ENCODE results near the gene U2AF2.

U2AF2 gene

GRCh38 chr19:55674841-55675660 is 20.2 kb downstream of the U2AF2 start, which contains the start of gene EPN1:
TSS of gene EPN1 (plus strand) at chr19:55675226. CDS start at chr19:55678628, 3,402 bp downstream.
- peak; percentile 92 for DNase-seq (ENCODE audit: low read depth in 2 of 2)

- no peak for DNase-seq (ENCODE audit: low read depth in 2 of 2)
These were observed 21.0 kb downstream of the U2AF2 start for GRCh38 chr19:55675661-55676354.

DNA sequence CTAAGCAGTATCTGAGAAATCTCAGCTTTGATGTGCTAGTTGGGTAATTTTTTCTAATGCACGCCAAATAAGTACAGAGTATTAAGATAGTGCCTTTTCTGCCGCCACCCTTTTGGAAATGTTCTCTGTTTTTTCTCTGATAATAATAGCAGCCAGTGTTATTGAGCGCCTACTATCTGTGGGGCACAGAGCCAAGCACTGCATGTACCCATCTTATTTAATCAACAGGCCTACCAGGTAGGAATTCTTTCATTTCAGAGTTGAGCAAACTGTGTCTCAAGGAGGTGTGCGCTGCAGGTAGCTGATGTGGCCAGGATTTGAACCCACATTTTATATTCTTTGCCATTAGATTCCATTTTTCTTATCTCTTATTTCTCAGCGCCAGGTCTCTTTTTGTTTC is 21.5 kb downstream of the U2AF2 start:
- no peak for DNase-seq (ENCODE audit: low read depth in 2 of 2)

DNA sequence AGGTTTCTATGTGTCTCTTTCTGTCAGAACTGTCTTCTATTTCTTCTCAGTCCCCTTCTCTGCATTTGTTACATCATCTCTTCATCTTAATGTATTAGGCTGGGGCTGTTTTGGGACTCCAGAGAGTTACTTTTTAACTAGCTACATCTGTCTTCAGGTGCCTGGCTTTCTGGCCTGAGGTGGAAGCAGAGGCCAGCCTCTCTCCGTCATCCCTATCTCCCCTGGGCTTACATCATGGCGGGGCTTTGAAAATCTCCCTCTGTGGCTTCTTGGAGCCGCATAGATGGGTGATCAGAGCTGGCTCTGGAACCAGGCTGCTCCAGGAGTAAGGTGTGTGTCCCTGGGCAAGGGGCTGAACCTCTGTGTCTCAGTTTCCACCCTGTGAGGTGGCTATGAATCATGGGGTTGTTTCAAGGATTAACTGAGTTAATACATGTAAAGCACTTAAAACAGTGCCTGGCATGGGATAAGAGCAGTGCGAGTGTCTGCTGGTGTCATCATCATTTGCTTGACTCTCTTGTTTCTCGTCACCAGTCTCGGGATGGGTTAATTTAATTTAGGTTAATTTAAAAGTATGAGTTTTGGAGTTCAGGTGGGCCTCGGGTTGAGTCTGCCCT is 22.2 kb downstream of the U2AF2 start:
- DNase-seq (ENCODE audit: low read depth in 2 of 2), result no peak

GRCh38 chr19:55677572-55678028 is 22.8 kb downstream of the U2AF2 start:
- DNase-seq (ENCODE audit: low read depth in 2 of 2), result no peak

DNA sequence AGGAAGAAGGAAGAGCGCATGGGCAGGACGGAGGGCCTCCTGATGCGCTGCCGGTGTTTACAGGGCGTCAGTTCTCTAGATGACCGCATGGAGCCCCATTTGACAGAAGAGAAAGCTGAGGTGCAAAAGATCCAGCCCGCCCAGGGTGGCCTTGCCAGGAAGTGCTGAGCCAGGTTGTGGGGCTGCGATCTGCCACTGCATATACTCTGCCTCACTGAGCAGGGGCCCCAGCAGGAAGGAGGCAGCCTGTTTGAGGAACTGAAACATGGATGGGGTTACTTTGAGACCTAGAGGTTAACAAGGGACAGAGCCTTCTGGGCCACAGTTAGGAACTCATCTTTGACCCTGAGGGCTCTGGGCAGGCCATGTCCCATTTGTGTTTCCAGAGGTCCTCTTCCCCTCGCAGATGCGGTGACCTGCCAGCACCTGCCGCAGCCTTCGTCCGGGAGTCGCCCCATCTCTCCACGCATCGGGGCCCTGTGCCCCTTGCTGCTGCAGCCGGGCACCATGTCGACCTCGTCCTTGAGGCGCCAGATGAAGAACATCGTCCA is 23.4 kb downstream of the U2AF2 start:
- DNase-seq (ENCODE audit: low read depth in 2 of 2), result no peak

DNA sequence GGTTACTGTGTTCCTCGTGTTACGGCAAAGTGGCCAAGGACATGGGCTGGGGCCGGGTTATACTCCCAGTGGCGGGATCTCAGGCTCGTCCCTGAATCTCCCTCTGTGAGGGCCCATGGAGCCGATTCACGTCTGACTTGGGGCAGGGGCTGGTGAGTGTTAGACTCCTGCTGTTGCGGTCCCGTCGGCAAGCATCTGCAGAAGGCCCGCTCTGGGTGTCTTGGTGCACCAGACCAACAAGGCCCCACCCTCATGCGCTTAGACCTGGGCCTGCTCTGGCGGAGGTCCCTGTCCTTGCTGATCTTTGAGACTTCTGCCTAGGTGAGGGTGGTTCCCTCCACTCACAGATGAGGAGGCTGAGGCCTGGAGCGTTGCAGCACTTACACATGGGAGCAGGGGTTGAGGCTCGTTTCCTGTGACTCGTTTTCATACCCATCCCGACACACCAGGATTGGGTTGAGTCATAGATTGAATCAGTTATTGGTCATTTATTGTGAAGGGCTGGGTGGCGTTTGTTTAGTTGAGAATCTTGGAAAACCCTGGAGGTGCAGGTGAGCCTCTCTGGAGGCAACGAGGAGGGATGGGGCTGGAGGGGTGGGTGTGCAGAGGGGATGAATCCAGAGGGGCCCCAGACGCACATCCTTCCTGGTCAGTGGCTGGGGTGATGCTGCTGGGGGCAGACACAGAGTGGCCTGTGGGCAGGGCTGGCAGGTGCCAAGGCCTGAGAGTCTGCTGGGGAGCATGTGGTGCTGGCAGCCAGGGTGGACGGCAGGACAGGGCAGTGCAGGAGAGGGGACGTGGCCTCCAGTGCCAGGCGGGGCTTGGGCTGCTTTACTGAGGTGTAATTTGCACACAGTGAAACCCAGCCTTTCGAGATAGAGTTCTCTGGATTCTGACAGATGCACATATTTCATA is 24.8 kb downstream of the U2AF2 start:
- no peak for DNase-seq (ENCODE audit: low read depth in 2 of 2)

- no peak for DNase-seq (ENCODE audit: low read depth in 2 of 2)
These were observed 25.7 kb downstream of the U2AF2 start for GRCh38 chr19:55680339-55681130.

- DNase-seq (ENCODE audit: low read depth in 2 of 2), result no peak
These were observed 26.6 kb downstream of the U2AF2 start for GRCh38 chr19:55681131-55682092.

DNA sequence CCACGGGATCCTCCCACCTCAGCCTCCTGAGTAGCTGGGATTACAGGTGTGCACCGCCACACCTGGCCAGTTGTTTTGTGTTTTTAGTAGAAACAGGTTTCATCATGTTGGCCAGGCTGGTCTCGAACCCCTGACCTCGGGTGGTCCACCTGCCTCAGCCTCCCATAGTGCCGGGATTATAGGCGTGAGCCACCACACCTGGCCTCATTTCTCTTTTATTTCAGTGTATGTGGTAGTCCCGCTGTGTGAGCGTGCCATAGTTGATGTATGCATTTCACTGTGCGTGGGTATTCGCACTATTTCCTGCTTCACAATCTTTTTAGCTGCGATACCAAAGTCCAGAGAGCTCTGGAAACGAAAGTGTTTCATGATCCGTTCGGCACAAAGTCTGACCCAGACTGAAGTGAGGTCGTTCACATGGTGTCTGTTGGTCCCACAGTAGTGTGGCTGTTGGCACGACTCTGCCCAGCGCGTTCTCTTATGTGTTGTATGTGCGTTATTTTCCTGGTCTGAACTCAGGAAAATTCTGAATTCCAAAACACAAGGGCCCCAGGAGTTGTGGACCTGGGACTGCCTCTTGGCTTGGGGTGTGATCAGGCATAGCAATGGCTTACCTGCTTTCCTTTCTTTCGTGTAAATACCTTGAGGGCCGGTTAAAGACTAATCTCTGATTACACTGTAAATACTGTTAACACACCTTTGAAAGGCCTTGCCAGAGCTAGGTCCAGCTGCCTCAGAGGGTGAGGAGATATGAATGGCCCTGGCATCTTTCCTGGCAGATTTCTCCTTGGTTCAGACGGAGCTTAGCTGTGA is 28.8 kb downstream of the U2AF2 start:
- no peak for DNase-seq (ENCODE audit: low read depth in 2 of 2)

DNA sequence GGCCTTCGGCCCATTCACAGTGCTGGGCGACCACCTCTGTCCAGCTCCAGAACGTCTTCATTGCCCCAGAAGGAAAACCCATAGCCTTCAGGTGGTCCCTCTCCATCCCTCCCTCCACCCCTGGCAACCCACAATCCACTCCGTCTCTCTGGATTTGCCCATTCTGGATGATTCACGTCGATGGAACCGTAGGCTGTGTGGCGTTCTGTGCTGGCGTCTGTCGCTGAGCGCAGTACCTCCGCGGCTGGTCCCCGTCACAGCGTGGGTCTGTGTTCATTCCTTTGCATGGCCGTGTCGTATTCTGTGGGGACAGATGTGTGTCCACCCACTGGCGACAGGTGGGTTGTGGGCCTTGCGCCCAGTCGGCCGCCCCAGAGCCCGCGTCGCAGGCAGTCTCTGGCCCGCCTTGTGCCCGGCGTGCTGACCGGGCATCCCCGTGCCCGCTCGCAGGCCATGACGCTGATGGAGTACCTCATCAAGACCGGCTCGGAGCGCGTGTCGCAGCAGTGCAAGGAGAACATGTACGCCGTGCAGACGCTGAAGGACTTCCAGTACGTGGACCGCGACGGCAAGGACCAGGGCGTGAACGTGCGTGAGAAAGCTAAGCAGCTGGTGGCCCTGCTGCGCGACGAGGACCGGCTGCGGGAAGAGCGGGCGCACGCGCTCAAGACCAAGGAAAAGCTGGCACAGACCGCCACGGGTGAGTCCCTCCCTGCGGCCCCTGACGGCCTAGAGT is 30.3 kb downstream of the U2AF2 start:
- no peak for DNase-seq (ENCODE audit: low read depth in 2 of 2)

GRCh38 chr19:55685776-55686175 is 30.9 kb downstream of the U2AF2 start:
- no peak for DNase-seq (ENCODE audit: low read depth in 2 of 2)

- no peak for DNase-seq (ENCODE audit: low read depth in 2 of 2)
These were observed 31.6 kb downstream of the U2AF2 start for GRCh38 chr19:55686311-55687050.

DNA sequence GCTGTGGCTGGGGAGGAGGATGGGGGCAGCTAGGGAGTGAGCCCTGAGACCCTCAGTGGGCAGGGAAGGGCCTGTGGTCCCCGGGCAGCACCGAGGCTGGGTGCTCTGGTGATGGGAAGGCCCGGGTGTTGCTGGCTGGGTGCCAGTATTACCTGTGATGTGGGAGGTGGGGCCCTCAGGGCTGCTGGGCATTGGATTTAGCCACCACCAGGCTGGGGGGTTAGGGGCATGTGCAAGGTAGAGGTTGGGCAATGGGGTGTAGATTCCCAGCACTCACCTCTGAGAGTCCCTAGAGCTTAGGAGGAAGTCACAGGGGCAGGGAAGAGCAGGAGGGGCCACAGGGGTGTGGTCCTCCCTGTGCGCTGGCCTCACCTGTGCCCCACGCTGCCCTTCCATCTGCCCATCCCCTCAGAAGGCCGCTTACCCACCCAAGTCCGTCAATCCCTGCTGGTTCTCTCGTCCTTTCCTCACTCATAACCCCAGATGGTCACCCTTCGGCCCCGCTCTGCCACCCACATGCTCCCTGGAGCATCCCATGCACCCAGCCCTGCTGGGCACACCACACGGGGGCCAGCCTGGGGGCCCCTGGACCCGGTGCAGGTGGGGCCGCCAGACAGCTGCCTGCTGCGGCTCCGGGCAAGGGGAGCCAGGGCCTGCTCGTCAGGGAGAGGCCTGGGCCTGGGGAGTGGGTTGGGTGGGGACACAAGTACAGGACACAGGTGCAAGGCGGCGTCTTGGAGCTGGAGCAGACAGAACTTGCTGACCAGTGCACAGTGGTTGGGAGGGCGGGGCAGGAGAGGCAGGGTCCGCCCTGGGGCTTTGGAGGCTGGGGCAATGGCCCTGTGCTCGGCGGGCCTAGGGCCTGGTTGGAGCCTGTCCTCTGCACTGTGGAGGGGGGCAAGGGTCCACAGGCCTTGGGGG is 32.7 kb downstream of the U2AF2 start:
- no peak for DNase-seq (ENCODE audit: low read depth in 2 of 2)

DNA sequence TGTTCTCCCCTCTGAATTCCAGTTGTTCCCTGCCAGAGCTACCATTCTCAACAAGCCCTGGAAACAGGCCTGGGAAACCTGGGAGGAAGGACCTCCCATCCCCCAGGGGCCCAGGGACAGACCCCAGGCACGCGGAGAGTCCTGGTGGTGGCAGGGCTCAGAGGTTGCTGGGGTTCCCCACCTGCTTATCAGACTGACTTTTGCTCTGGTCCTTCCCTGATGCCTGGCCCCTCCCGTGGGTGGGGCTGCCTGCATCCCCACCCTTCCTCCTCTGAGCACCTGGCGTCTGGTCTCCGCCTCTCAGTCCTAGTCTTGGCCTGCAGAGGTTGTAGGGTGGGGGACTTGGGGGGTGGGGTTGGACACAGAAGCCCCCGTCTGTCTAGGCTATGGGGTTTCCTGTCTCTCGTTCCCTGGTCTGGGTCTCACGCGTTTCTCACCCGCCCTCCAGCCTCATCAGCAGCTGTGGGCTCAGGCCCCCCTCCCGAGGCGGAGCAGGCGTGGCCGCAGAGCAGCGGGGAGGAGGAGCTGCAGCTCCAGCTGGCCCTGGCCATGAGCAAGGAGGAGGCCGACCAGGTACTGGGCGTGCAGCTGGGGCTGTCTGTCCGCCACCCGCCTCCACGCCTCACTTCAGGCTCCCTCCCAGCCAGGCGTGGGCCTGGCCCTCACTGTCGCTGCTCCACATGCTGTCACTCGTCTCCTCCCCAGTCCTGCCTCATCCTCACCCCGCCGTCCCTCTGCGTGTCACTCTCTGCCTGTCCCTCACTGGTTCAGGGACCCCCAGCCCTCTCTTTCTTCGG is 33.8 kb downstream of the U2AF2 start:
- DNase-seq (ENCODE audit: low read depth in 2 of 2), result no peak

Measured in stimulated activated CD4-positive, alpha-beta T cell treated with anti-CD3 and anti-CD28 coated beads, Interleukin-1b, Interleukin-23, amount 100 ng/mL, for 1 hour (primary cell).